Keratinocyte (primary cell): ENCODE measurements around the gene NRBF2. TPM values are rescaled to one million over a fixed set of nuclear protein-coding genes. Genes with fewer than 3 reads are reported as not detected.

Source experiments
- DNase-seq: peaks from one replicate; pipeline ENCODE4 v3.0.0-alpha.2; 2011; ENCODE audit warnings: low read depth, missing footprints, low spot score
- FAIRE-seq: peaks from 2 replicates; lab custom pipeline; 2011; peaks lifted over from hg19 to GRCh38; lab: Jason Lieb, UNC
- H2AFZ ChIP-seq: 2 replicates; pipeline ENCODE4 v1.6.0; 2012; ENCODE audit warnings: low read length, control low read depth, inconsistent platforms; ENCODE audit not compliant: control insufficient read depth
- H3K27ac ChIP-seq: 2 replicates; pipeline ENCODE4 v1.5.1; 2011; ENCODE audit warnings: low read length; ENCODE audit not compliant: control insufficient read depth, insufficient read depth
- H3K27me3 ChIP-seq: 3 replicates; pipeline ENCODE4 v1.6.0; 2011; ENCODE audit warnings: low read length; ENCODE audit not compliant: control insufficient read depth, insufficient read depth; ENCODE audit errors: extremely low read depth
- H3K36me3 ChIP-seq, 2 experiments: 2 replicates in 1 of 2; 3 replicates in 1 of 2; pipeline ENCODE4 v1.5.1; 2011; ENCODE audit warnings: low read length in 2 of 2, mild to moderate bottlenecking in 1 of 2; ENCODE audit not compliant: control insufficient read depth in 2 of 2, insufficient read depth in 2 of 2; ENCODE audit errors: extremely low read depth in 1 of 2
- H3K4me1 ChIP-seq: 3 replicates; pipeline ENCODE4 v1.5.1; 2011; ENCODE audit warnings: low read length; ENCODE audit not compliant: control insufficient read depth, insufficient read depth; ENCODE audit errors: extremely low read depth
- H3K4me2 ChIP-seq: 3 replicates; pipeline ENCODE4 v1.6.0; 2011; ENCODE audit warnings: low read depth, low read length; ENCODE audit not compliant: control insufficient read depth, insufficient read depth; ENCODE audit errors: extremely low read depth
- H3K4me3 ChIP-seq, 3 experiments: fragments of 200-600 bp in 1 of 3; sonication (generic) in 1 of 3; 2 replicates in 2 of 3; 3 replicates in 1 of 3; pipeline ENCODE4 v1.5.1; 2011 to 2016; ENCODE audit warnings: low read length in 3 of 3, mild to moderate bottlenecking in 3 of 3, control low read depth in 2 of 3, inconsistent platforms in 1 of 3, low read depth in 1 of 3, mixed read lengths in 1 of 3, mixed run types in 1 of 3, moderate library complexity in 1 of 3; ENCODE audit not compliant: control insufficient read depth in 2 of 3, insufficient read depth in 2 of 3; ENCODE audit errors: extremely low read depth in 1 of 3
- H3K79me2 ChIP-seq: 2 replicates; pipeline ENCODE4 v1.6.0; 2012; ENCODE audit warnings: low read length; ENCODE audit not compliant: control insufficient read depth, insufficient read depth
- H3K9ac ChIP-seq: 3 replicates; pipeline ENCODE4 v1.6.0; 2011; ENCODE audit warnings: low read length; ENCODE audit not compliant: control insufficient read depth, insufficient read depth; ENCODE audit errors: extremely low read depth
- H3K9me1 ChIP-seq: 3 replicates; pipeline ENCODE4 v1.6.0; 2011; ENCODE audit warnings: low read length; ENCODE audit not compliant: control insufficient read depth, insufficient read depth; ENCODE audit errors: extremely low read depth
- H3K9me3 ChIP-seq: 2 replicates; pipeline ENCODE4 v1.5.1; 2012; ENCODE audit warnings: low read depth, low read length; ENCODE audit not compliant: control insufficient read depth
- H4K20me1 ChIP-seq: 3 replicates; pipeline ENCODE4 v1.6.0; 2011; ENCODE audit warnings: low read length; ENCODE audit not compliant: control insufficient read depth, insufficient read depth; ENCODE audit errors: extremely low read depth
- EZH2 ChIP-seq: IDR thresholded peaks from one replicate; pipeline ENCODE4 v1.6.1; 2012; ENCODE audit warnings: inconsistent platforms, mild to moderate bottlenecking, low read length, moderate library complexity
- dilution Hi-C: fragments of 300-500 bp; cut with MboI; formaldehyde crosslinking; loops from one replicate; pipeline ENCODE4 v1.7.0; 2020; ENCODE audit warnings: low sequenced_read_pairs; ENCODE audit not compliant: extremely low pct_ligation_motif_present
- polyA plus RNA-seq, 5 experiments: library from polyadenylated mRNA; depleted of rRNA in 3 of 5; stranded (reverse) in 3 of 5; stranded (forward) in 1 of 5; unstranded in 1 of 5; fragments of >200 nt; gene quantifications; 1 replicate in 1 of 5; 2 replicates in 3 of 5; 3 replicates in 1 of 5; pipeline versions ENCODE4 v1.2.1 to v1.2.3, GENCODE V29; 2011 to 2012; ENCODE audit warnings: missing spikeins in 2 of 5, low read depth in 1 of 5, low replicate concordance in 1 of 5
- TF ChIP-seq, protein P1 (sequence below), 3 experiments: IDR thresholded peaks in 1 of 3; conservative IDR thresholded peaks in 1 of 3; optimal IDR thresholded peaks in 1 of 3; 2 replicates in 2 of 3; 3 replicates in 1 of 3; pipeline versions ENCODE3 to v1.5.1; 2011; ENCODE audit warnings: low read length in 3 of 3, mild to moderate bottlenecking in 3 of 3, moderate library complexity in 2 of 3, control low read depth in 1 of 3, inconsistent platforms in 1 of 3; ENCODE audit not compliant: insufficient read depth in 2 of 3; ENCODE audit errors: extremely low read depth in 1 of 3

The NRBF2 gene
- polyA plus RNA-seq, 1 donor (not counting 4 experiments of a cell fraction or from before 2014, with no cell fraction given) = 31.1 TPM

DNA sequence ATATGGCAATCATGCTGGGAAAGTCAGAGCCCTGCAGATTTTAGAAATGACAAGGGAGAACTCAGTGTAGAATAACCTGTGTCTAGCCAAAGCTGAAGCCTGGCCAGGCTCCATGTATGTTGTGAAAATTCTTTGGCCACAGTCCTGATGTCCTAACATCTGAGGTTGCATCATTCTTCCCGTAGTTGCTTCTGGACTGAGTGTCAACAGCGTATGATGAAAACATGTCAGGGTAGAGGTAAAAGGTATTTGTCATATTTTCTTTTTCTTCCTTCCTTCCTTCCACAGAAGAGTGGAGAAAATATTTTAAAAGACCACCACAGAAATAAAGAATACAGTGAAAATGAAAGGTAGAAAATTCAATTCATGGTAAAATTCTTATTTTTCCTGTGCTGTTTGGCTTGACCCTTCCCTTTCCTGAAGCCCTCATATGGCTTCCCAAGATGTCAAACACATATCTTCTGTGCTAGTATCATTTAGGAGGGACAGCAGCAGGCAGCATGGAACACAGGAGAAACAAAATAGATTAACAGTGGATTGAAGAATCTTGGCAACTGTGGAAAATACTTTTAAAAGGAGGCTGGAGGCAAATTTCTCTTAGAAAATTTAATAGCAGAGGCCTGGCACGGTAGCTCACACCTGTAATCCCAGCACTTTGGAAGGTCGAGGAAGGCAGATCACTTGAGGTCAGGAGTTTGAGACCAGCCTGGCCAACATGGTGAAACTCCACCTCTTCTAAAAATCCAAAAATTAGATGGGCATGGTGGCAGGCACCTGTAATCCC lies 18.9 kb upstream of the NRBF2 start:
- H3K4me2 ChIP-seq = peak overlapping the region; percentile 1
- dilution Hi-C loops = no loop called here
- H3K27me3 ChIP-seq = no peaks in the 10 kb centered on the region
- TF ChIP-seq EZH2 = no peak
- TF ChIP-seq, protein P1, sequence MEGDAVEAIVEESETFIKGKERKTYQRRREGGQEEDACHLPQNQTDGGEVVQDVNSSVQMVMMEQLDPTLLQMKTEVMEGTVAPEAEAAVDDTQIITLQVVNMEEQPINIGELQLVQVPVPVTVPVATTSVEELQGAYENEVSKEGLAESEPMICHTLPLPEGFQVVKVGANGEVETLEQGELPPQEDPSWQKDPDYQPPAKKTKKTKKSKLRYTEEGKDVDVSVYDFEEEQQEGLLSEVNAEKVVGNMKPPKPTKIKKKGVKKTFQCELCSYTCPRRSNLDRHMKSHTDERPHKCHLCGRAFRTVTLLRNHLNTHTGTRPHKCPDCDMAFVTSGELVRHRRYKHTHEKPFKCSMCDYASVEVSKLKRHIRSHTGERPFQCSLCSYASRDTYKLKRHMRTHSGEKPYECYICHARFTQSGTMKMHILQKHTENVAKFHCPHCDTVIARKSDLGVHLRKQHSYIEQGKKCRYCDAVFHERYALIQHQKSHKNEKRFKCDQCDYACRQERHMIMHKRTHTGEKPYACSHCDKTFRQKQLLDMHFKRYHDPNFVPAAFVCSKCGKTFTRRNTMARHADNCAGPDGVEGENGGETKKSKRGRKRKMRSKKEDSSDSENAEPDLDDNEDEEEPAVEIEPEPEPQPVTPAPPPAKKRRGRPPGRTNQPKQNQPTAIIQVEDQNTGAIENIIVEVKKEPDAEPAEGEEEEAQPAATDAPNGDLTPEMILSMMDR (optimal IDR thresholded peaks at IDR 0.05 in 1 of 3, IDR thresholded peaks at IDR 0.05 in 1 of 3, conservative IDR thresholded peaks at IDR 0.05 in 1 of 3; ENCODE audit: extremely low read depth in 1 of 3, insufficient read depth in 2 of 3, low read length in 3 of 3) = no peak
- no peak overlapping the region for H3K27ac ChIP-seq
- FAIRE-seq (peak; percentile 9), DNase-seq (no peak)
- no peak overlapping the region for H3K9ac ChIP-seq
- H3K4me1 ChIP-seq = peaks cover 12% of the 10 kb centered on the region
- H3K4me3 ChIP-seq = no peak overlapping the region
- H3K9me3 ChIP-seq = no peaks in the 10 kb centered on the region
- no peaks in the 10 kb centered on the region for H4K20me1 ChIP-seq
- no peaks in the 10 kb centered on the region for H3K9me1 ChIP-seq
- no peaks in the 10 kb centered on the region for H3K36me3 ChIP-seq
- H2AFZ ChIP-seq = no peak overlapping the region
- no peaks in the 10 kb centered on the region for H3K79me2 ChIP-seq

DNA sequence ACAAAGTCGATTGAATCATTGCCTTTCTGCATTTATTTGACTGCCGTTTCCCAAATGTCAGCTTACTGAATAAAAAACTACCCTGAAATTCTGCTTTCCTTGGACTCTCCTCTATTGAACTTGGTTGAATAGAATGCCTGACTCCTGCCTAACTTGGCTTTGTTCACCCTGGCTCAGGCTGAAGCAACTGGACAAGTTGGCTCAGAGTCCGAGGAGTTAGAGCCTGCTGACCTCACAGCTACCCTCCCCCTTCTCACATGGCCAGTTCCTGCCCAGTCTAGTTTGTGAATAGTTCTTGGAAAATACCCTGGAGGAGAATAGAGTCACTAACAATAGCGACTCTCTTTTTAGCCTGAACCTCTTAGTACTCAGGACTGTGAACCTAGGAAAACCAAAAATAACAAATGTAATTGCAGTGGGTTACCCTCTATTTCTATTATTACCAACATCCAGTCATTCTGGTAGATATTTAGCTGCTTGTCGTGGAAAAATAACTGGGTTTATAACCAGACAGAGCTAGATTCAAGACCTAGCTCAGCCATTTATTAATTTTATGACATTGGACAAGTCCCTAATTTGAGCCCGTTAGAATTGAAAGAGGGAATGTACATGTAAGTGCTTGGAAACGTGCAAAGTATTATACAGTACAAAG lies 17.3 kb upstream of the NRBF2 start:
- no peak overlapping the region for H2AFZ ChIP-seq
- no peaks in the 10 kb centered on the region for H4K20me1 ChIP-seq
- no peaks in the 10 kb centered on the region for H3K79me2 ChIP-seq
- H3K4me1 ChIP-seq = peaks cover 12% of the 10 kb centered on the region
- no peak for TF ChIP-seq EZH2
- TF ChIP-seq, protein P1 (optimal IDR thresholded peaks at IDR 0.05 in 1 of 3, IDR thresholded peaks at IDR 0.05 in 1 of 3, conservative IDR thresholded peaks at IDR 0.05 in 1 of 3; ENCODE audit: extremely low read depth in 1 of 3, insufficient read depth in 2 of 3, low read length in 3 of 3) = no peak
- H3K4me3 ChIP-seq = no peak overlapping the region
- no peak overlapping the region for H3K27ac ChIP-seq
- no peaks in the 10 kb centered on the region for H3K9me1 ChIP-seq
- no peak overlapping the region for H3K9ac ChIP-seq
- H3K9me3 ChIP-seq = no peaks in the 10 kb centered on the region
- peak overlapping the region; percentile 2 for H3K4me2 ChIP-seq
- DNase-seq (no peak), FAIRE-seq (peak; percentile 71)
- no peaks in the 10 kb centered on the region for H3K27me3 ChIP-seq
- no peaks in the 10 kb centered on the region for H3K36me3 ChIP-seq
- dilution Hi-C loops = no loop called here
